B cell (primary cell): ENCODE results near the gene DAPP1.

Experiments
- CTCF ChIP-seq: fragments of 200-600 bp; IDR thresholded peaks from one replicate; pipeline ENCODE4 v1.8.0; 2022; ENCODE audit warnings: antibody characterized with exemption, mild to moderate bottlenecking
- EZH2 ChIP-seq: IDR thresholded peaks from 2 replicates; pipeline ENCODE4 v1.6.1; 2012; ENCODE audit warnings: borderline replicate concordance, low read depth, mild to moderate bottlenecking, moderate library complexity, low read length; ENCODE audit not compliant: insufficient read depth, poor library complexity, severe bottlenecking

- TF ChIP-seq CTCF (no peak), EZH2 (no peak)
These were observed 773 bp downstream of the DAPP1 start for GRCh38 chr4:99817309-99817890.
